GM19328 (cell line): Measurements from ENCODE around the gene BEND5.

ENCODE experiments used
- ATAC-seq: cut with Tn5 transposase; IDR thresholded peaks from one replicate; pipeline ENCODE4 v1.9.1; 2021; ENCODE audit warnings: mild to moderate bottlenecking, moderate library complexity; ENCODE audit not compliant: unreplicated experiment

The BEND5 gene

DNA sequence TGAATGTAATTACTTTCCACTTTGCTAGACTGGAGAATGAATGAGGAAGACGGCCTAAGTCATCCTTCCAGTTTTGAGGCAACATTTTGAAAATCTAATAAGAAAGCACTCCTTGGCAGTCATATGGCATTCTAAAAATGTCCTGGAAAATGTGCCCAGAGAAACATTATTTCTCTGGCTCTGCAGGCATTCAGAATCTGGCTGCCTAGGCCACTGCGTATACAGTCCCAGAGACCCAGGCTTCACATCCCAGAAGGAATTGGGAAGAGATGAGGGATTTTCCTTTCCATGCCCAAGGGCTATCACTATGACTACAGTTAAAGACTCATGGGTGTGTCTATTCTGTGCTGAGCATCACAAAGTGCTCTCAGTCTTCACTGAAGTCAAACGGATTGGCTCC is 92.9 kb downstream of the BEND5 start:
- no peak for ATAC-seq

DNA sequence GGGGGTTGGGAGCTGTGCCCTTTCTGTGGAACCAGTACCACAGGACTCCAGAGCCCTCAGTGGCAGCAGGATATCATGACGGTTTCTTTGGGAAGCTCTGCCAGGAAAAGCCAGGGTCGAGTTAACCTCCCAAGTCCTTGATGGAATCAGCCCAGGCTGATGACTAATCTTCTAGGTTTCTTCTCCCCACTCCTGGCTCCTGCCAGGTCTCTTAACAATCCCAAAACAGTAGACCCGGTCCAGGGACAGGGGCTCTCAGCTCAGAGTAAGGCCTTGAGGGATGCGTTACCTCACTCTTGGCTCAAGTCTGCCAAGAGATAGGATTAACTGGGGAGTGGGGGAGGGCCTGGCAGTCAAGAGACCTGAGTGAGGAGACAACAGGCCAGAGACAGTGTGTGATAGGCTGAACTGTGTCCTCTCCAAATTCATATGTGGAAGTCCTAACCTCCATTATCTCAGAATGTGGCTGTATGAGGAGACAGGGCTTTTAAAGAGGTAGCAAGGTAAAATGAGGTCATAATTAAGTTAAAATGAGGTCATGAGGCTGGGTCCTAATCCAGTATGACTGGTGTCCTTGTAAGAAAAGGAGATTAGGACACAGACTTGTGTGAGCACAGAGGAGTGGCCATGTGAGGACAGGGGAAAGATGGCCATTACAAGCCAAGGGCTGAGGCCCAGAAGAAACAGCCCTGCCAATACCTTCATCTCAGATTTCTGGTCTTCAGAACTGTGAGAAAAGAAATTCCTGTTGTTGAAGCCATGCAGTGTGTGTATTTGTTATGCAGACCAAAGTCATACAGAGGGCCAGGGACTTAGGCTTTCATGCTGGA is 95.0 kb downstream of the BEND5 start:
- no peak for ATAC-seq

DNA sequence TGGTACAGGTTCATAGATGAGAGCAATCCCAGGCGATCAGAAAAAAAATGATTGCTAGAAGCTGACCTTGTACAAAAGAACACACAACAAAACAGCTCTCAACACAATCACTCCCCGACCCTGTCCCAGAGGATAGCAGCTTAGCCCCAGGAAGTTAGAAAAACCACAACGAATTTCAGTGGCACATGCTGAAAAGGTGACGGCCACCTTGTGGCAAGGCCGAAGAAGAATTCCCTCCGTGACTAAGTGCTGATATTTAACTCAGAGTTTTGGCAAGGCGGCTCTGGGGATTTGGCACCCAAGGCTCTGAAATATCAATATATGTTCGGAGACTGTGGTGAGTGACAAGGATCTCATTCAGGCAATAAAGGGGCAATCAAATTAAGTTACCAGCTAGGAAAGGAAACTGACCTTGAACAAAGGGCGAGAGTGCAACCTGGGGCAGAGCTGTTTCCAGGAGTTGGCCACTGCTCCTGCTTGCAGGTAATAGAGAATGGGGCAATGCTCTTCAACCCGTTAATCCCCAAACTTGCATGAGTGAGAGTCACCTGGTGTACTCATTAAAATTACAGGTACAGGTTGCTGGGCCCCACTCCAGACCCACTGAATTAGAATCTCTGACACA is 96.2 kb downstream of the BEND5 start:
- ATAC-seq = no peak

DNA sequence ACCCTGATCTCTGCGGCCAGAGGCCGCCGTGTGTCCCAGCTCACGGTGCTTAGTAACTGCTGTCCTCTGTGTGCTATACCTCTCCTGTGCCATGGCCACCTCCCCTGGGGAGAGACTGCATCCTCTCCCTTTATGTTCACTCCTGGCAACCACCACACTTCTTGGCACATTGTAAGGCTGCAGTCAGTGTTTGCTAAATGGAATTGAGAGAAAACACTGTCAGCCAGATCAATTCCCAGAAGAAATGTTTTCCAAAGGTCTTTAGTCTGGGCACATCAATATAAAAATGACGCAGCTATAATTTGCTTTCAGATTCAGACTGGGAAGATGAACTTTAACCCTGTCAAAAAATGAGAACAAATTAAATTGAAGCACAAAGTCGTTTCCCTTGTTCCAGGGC is 96.8 kb downstream of the BEND5 start:
- ATAC-seq = no peak

DNA sequence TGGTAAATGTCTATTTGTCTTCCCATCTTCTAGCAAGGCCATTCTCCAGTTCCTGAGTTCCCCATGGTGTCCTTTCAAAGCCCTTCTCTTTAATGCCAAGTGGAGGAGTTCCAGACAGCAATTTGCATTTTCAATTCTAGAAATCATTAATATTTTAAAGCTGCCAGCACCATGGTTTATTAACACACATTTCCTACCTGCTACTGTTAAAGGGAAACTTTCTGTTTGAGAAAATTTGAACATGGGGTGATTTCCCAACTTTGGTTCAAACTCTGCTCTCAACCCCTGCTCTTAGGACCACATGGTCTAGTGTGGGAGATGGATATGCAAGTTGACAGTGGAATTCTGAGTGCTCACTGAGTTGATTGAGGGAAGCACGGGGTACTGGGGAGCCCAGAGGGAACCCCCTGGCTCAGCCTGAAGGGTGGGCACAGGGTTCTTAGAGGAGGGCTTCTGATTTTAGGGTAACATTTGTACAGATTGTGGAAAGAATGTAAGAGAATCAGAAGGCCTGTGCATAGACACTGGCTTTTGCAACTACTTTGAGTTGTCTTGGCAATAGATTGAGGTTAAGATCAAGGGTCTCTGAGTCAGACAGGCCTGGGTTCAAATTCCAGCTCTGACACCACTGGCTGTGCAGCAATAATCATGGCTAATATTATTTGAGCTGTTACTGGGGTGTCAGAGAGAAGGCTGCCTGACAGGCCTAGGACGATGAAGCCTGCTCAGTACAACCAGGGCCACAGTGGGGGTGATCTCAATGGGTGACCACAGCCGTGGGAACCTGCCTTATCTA is 97.8 kb downstream of the BEND5 start:
- ATAC-seq = no peak
